T-helper 1 cell treated with Interleukin-12 subunit alpha and Interleukin-12 subunit beta and Interleukin-4 antibody, amounts not matched to agents 30 ng/mL and 1 ng/mL, for 36 hours (primary cell): ENCODE results near the gene PCGF1. TPM values are rescaled to one million over a fixed set of nuclear protein-coding genes. Genes with fewer than 3 reads are reported as not detected.

Experiments used
- intact Hi-C: fragments of 100-400 bp; cut with micrococcal nuclease; formaldehyde crosslinking; loops from one replicate; pipeline ENCODE4 v1.15.1; 2024
- total RNA-seq: library from RNA; stranded (reverse); gene quantifications from 2 replicates; pipeline ENCODE4 v1.2.3, GENCODE V29; 2022

PCGF1 gene
- total RNA-seq, 1 donor from 2014 or later = 36.4 TPM

- intact Hi-C loops = no loop called here
Observed at GRCh38 chr2:74538881-74539339, 31.4 kb upstream of the PCGF1 start.

- intact Hi-C loops = no loop called here
Observed at GRCh38 chr2:74537140-74537539, 29.6 kb upstream of the PCGF1 start.

DNA sequence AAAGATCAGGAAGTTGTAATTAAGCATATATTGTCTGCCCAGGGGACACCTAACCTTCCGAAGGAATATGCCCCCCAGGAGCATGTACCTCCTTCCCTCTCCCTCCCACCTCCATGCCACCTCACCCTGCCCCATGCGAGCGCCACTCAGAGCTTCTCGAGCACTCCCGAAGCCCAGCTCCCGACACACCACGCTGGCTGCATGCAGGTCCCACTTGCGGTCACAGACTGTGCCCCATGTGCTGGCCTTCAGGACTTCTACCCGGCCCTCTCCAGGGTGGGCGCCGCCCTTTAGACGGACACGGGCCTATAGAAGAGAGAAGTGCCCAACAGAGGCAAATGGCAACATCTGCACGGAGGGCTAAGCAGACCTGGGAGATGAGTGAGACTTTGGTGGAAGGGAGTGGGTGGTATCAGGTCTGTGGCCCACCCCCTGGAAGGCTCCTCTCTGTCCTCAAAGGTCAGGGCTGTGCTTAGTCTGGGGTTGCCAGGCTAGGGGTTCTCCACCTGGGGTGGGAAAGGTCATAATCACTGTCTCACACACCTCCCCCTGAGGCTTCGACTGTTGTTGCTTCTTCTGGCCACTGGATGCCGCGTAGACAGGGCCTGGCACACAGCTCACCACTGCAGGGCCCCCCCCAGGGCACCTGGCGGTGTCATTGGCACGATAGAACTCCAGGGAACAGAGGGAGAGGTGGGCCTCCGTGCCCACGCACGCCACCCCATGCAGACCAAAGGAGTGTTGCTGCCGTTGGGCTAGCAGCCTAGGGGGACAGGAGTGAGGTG is 28.9 kb upstream of the PCGF1 start:
- intact Hi-C loops = no loop called here

DNA sequence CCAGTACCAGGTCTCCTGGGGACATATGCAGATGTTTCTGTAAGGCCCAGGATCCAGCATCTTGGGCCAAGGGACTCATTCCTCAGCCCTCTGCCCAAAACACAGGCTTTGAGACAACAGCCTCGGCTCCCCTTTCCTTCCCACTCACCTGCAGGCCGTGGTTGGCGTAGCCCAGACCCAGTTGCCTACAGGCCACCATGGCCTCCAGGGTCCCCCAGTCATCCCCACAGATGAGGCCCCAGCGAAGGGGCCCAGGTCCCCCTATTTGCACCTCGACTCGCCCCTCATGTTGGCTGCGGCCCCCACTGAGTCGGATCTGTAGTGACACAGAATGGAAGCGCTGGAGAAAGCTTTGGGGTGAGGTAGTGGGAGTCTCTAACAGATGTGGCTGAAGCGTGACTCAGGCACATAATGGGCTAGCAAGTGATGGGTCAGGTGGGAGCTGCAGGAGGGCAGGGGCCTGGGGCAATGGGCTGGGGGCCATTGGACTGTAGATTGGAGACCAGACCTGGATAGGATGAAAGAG is 28.0 kb upstream of the PCGF1 start:
- intact Hi-C loops = no loop called here

DNA sequence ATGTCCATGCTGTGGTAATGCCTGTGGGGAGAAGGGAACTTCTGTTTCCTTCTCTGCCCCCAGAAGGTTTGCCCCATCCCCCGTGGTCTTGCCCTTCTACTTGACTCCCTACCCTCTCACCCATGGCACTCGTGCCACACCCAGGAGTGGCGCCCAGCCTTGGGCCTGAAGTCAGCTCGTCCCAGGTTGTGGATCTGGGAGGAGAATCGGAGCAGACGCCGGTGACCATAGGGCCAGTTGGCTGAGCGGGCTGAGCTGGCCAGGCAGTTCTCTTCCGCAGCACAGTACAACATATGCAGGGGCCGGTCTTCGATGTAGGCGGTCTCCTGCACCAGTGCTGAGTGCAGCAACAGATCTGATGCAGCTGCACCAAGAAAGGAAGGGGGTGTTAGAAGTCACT is 26.9 kb upstream of the PCGF1 start:
- intact Hi-C loops = no loop called here

DNA sequence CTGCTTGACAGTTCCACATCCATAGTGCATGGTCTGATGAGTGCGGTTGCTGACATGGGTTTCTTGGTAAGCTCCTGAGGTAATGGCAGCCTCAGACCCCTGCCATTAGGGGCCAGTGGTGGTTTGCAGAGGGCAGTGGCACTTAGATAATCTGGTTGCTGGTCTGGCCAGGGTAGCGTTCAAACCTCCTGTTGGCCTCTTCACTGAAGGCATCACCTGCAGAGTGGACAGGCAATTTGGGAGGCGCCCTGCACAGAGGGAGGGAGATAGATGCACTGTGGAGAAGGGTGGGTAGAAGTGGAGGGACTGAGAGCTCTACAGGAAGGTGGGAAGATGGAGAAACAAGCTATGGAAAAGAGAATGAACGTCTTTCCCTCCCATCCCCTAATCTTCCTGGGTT is 26.0 kb upstream of the PCGF1 start:
- intact Hi-C loops = no loop called here

DNA sequence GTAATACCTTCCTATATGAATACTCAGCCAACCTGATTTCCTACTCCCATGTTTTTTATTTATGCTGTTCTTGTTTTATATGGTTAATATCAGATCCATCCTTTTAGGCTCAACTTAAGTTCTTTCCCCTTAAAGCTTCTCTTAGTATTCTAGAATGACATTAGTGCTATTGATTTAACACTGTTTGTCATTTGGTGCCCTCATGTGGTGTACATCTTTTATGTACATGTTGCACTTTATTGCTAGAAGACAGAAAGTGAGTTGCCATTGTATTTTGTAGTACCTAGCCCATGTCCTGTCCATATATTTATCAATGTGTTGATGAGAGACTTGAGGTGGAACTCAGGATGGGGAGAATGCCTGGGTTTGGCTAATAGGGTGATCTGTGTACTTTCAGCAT is 24.7 kb upstream of the PCGF1 start:
- intact Hi-C loops = loop anchor here (1.0 kb wide), 6 partner anchors 18 to 282 kb away; partner anchors contain the start of genes TLX2 and TTC31

DNA sequence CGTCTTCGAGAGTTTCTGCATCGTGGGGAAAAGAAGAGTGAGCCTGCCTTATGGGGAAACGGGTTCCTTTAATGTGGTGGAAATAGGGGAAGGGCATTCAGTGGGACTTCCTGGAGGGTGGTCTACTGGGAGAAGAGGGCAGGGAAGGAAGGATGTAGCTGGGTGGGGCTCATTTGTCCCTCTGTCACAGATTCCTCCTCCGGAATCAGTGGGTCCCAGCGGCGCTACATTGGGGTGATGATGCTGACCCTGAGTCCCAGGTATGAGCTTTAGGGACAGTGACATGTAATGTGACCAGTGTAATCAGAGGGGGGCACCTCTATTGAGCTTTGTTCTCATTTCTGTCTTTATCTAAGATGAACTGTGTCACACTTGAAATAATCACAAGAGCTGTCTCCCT is 24.2 kb upstream of the PCGF1 start:
- intact Hi-C loops = loop anchor here (1.0 kb wide), 6 partner anchors 17 to 281 kb away; partner anchors contain the start of genes TLX2 and TTC31

DNA sequence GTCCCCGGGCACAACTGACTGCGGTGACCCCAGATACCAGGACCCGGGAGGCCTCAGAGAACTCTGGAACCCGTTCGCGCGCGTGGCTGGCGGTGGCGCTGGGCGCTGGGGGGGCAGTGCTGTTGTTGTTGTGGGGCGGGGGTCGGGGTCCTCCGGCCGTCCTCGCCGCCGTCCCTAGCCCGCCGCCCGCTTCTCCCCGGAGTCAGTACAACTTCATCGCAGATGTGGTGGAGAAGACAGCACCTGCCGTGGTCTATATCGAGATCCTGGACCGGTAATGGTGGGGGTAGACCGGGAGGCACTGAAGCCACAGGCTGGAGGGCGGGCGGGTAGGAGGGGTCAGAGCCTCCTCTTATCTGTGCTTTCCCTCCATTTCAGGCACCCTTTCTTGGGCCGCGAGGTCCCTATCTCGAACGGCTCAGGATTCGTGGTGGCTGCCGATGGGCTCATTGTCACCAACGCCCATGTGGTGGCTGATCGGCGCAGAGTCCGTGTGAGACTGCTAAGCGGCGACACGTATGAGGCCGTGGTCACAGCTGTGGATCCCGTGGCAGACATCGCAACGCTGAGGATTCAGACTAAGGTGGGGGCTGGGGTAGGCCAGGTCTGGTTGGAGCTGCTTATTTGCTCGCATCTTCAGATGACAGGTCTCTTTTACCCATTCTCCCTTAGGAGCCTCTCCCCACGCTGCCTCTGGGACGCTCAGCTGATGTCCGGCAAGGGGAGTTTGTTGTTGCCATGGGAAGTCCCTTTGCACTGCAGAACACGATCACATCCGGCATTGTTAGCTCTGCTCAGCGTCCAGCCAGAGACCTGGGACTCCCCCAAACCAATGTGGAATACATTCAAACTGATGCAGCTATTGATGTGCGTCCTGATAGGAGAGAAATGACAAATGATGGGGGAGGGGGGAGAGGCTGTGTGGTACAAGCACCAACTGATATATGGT is 23.0 kb upstream of the PCGF1 start:
- intact Hi-C loops = loop anchor here (1.0 kb wide), 1 partner anchor 1145 kb away; the partner anchor contains the start of gene ALMS1

- intact Hi-C loops = loop anchor here (1.0 to 2.0 kb wide), 17 partner anchors 13 to 1295 kb away; partner anchors contain the start of genes ALMS1, C2orf81, CCDC142 and CCT7
Observed at GRCh38 chr2:74529357-74530238, 22.1 kb upstream of the PCGF1 start, which contains the start of the genes AUP1 and HTRA2. Gene AUP1 (minus strand): TSS chr2:74529706. CDS start chr2:74529629, 77 bp downstream. Gene HTRA2 (plus strand): TSS chr2:74529933. CDS start chr2:74530007, 74 bp downstream.

GRCh38 chr2:74528600-74529356 is 21.3 kb upstream of the PCGF1 start:
- intact Hi-C loops = loop anchor here (1.0 to 2.0 kb wide), 16 partner anchors 12 to 1294 kb away; partner anchors contain the start of genes C2orf81, CCDC142, CCT7 and DGUOK

DNA sequence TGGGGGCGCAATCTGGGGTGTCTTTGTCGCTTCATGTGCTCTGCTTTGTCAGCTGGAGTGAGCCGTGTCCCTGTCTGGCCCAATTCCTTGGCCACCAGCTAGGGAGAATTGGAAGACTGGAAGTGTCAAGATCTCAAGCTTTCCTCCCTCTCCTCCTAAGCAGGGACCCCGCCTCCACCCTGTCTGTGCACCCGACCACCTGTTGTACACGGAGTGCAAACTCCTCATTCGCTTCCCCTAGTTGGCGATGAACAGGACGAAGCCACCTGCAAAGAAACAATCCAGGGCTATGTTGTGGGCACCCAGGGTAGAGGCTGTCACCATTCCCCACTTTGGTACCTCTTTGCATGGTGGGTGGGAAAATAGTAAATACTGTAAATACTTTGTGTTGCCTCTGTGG is 20.2 kb upstream of the PCGF1 start:
- intact Hi-C loops = loop anchor here (2.0 kb wide), 1 partner anchor 45 kb away; the partner anchor contains the start of genes CCDC142 and TTC31

DNA sequence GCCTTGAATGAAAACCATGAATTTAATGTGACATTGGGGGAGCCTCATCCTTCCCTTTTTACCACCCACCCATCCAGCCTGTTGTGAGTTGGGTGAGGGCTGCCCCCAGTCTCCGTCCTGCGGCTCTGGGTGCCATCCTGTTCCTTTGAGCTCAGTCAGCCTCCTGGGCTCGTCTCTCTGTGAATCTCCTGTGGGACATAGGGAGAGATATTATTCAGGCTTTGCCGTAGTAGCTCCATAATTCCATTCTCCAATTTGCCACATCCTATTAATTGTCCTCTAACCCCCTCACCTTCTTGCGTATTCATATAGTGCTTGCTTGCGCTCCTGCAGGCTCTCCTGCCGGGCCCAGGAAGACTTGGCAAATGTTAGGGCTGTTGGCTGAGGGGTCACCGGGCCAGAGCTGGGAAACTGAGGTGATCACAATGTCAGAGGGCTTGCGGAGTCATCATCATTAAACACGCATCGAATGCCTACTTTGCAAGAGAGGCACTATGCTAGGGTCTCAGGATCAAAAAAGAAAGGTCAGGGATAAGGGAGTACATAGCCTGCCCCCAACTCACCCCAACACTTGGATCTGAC is 19.2 kb upstream of the PCGF1 start:
- intact Hi-C loops = loop anchor here (1.0 kb wide), 1 partner anchor 321 kb away; no protein-coding TSS in a partner anchor

DNA sequence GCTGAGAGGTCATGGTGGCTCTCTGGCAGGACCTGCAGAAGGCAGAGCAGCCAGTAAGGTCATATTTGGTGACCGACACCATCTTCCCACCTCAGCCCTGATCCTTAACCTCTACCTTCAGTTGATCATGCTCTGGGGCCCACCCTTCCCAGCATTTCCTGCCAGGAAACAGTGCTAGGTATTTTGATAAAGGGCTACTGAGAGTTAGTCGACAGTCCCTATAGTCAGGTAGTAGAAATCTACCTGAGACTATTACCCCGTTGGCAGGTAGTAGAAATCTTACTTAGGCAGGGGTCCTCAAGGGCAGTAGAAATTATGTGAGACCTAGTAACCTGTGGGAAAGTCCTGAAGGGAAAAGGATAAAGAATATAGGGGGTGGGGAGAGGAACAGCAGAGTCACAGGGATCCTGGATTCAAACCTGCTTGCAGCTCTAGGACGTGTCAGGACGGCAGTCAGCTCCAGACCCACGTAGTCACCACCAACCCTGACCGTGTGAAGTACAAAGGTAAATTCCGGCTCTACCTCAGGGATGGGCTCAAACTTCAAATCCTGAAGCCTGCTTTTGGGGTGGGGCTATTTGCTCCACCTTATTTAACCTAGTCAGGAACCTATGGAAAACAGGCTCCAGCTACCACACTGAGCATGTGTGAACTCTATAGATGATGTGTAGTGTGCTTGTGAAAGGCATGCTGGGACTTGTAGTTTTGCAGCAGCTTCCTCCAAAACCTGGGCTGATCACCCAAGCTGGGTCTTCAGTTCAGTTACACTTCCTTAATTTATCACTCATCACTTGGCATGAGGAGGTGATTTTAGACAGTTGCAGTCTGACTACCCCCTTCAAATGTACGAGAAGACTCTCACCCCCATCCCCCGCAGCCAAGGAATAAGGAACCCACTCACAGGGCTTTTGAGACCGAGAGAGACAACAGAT is 18.5 kb upstream of the PCGF1 start, which contains the start of gene DQX1:
TSS of gene DQX1 (minus strand) at position 515 of the 932 bp plus-strand sequence. CDS start at position 13, 502 bp downstream.
- intact Hi-C loops = loop anchor here (1.0 kb wide), 1 partner anchor 321 kb away; no protein-coding TSS in a partner anchor

GRCh38 chr2:74524955-74525716 is 17.6 kb upstream of the PCGF1 start:
- intact Hi-C loops = no loop called here

GRCh38 chr2:74524005-74524404 is 16.5 kb upstream of the PCGF1 start:
- intact Hi-C loops = no loop called here

DNA sequence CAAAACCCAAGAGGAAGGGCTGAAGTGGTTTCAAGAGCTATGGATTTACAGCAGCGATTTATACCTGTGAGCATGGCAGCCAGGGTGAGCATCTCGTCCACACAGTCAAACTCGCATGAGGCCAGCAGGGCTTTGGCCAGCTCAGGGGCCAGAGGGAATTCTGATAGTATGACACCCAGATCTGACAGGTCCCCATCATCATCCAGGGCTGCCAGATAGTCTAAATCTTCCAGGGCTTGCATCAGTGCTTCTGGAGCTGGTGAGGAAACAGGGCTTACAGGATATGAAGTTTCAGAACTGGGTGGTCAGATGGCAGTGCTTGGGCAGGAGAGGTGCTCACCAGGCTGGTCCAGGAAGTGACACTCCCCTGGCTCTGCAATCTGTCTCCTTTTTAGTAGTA is 15.0 kb upstream of the PCGF1 start:
- intact Hi-C loops = no loop called here
